GM12878 (cell line): ENCODE data around the gene LRIG2. TPM values are rescaled to one million over a fixed set of nuclear protein-coding genes. Genes with fewer than 3 reads are reported as not detected.

ENCODE experiments used
- ATAC-seq: fragments of 200-7000 bp; cut with Tn5 transposase; 3 replicates; pipeline ENCODE4 v1.9.1; 2020; ENCODE audit warnings: mild to moderate bottlenecking, moderate library complexity
- BruUV-seq: library from RNA; stranded (reverse); fragments of 400-500 nt; replicated peaks from 2 replicates; lab custom pipeline; 2021; lab: Mats Ljungman, UMichigan
- CTCF ChIA-PET: fragments of 300-600 bp; sonication (Branson Sonifier 250); formaldehyde crosslinking; extraction: SDS; loops from one replicate; lab custom pipeline; 2021; ENCODE audit warnings: inconsistent platforms; lab: Yijun Ruan, JAX
- POLR2A ChIA-PET: fragments of 350-600 bp; formaldehyde crosslinking; extraction: SDS; loops from one replicate; lab custom pipeline; 2021; ENCODE audit warnings: inconsistent platforms; lab: Charles Lee
- RAD21 ChIA-PET: fragments of 300-600 bp; sonication (Branson Sonifier 250); formaldehyde crosslinking; loops from one replicate; lab custom pipeline; 2023; ENCODE audit warnings: antibody characterized with exemption; ENCODE audit not compliant: unreplicated experiment; lab: Charles Lee
- SMC1A ChIA-PET: fragments of 300-600 bp; sonication (Branson Sonifier 250); formaldehyde crosslinking; loops from one replicate; lab custom pipeline; 2023; ENCODE audit not compliant: unreplicated experiment, uncharacterized antibody; lab: Charles Lee
- DNase-seq: peaks from one replicate; pipeline ENCODE4 v3.0.0-alpha.2; 2011; ENCODE audit warnings: low read depth, low spot score
- FAIRE-seq: peaks from 3 replicates; lab custom pipeline; 2011; peaks lifted over from hg19 to GRCh38; lab: Jason Lieb, UNC
- H2AFZ ChIP-seq: 2 replicates; pipeline ENCODE4 v1.6.0; 2011; ENCODE audit warnings: low read depth, low read length, control low read depth; ENCODE audit not compliant: control insufficient read depth
- H3K27ac ChIP-seq: 2 replicates; pipeline ENCODE4 v1.5.1; 2011; ENCODE audit warnings: control low read depth; ENCODE audit not compliant: control insufficient read depth, insufficient read depth
- H3K27me3 ChIP-seq, 2 experiments: replicated peaks in 1 of 2; 2 replicates each; pipeline versions ENCODE4 v1.6.0 to v1.6.1; 2011; ENCODE audit warnings: low read length in 1 of 2; ENCODE audit not compliant: control insufficient read depth in 2 of 2, insufficient read depth in 2 of 2
- H3K36me3 ChIP-seq, 2 experiments: 2 replicates each; pipeline ENCODE4 v1.5.1; 2011; ENCODE audit warnings: low read length in 1 of 2; ENCODE audit not compliant: control insufficient read depth in 2 of 2, insufficient read depth in 2 of 2
- H3K4me1 ChIP-seq: 2 replicates; pipeline ENCODE4 v1.6.1; 2011; ENCODE audit warnings: mild to moderate bottlenecking, low read length, moderate library complexity, mixed read lengths; ENCODE audit not compliant: control insufficient read depth, insufficient read depth
- H3K4me2 ChIP-seq: 2 replicates; pipeline ENCODE4 v1.6.0; 2011; ENCODE audit warnings: control low read depth; ENCODE audit not compliant: control insufficient read depth, insufficient read depth
- H3K4me3 ChIP-seq: fragments of 200-600 bp; sonication (generic); 2 replicates; pipeline ENCODE4 v1.5.1; 2016
- H3K79me2 ChIP-seq: 2 replicates; pipeline ENCODE4 v1.6.0; 2011; ENCODE audit warnings: low read length; ENCODE audit not compliant: control insufficient read depth, insufficient read depth
- H3K9ac ChIP-seq: 2 replicates; pipeline ENCODE4 v1.8.0; 2011; ENCODE audit warnings: low read length, control low read depth, mixed read lengths; ENCODE audit not compliant: control insufficient read depth, insufficient read depth
- H3K9me3 ChIP-seq: replicated peaks from 3 replicates; pipeline ENCODE4 v1.5.1; 2011; ENCODE audit warnings: mild to moderate bottlenecking, low read length; ENCODE audit not compliant: control insufficient read depth, insufficient read depth
- H4K20me1 ChIP-seq: 2 replicates; pipeline ENCODE4 v1.6.0; 2011; ENCODE audit not compliant: control insufficient read depth, insufficient read depth
- CHD2 ChIP-seq: IDR thresholded peaks from 2 replicates; pipeline ENCODE4 v1.6.1; 2011; ENCODE audit warnings: low read depth, low read length, improper control_type of control experiment, borderline replicate concordance
- EP300 ChIP-seq, 2 experiments: fragments of 150-350 bp in 1 of 2; IDR thresholded peaks; 2 replicates each; pipeline ENCODE4 v1.6.1; 2011 to 2012; ENCODE audit warnings: low read depth in 2 of 2, low read length in 2 of 2, borderline replicate concordance in 1 of 2, improper control_type of control experiment in 1 of 2, inconsistent platforms in 1 of 2; ENCODE audit not compliant: control insufficient read depth in 1 of 2
- EZH2 ChIP-seq: IDR thresholded peaks from 2 replicates; pipeline ENCODE4 v1.6.1; 2012; ENCODE audit warnings: low read depth, mild to moderate bottlenecking, control low read depth, inconsistent platforms, low read length, borderline replicate concordance; ENCODE audit not compliant: control insufficient read depth
- MTA3 ChIP-seq: IDR thresholded peaks from 2 replicates; pipeline ENCODE4 v1.6.1; 2012; ENCODE audit warnings: low read length, inconsistent platforms, borderline replicate concordance
- NFYA ChIP-seq: IDR thresholded peaks from 2 replicates; pipeline ENCODE4 v1.6.1; 2011; ENCODE audit warnings: low read depth, mild to moderate bottlenecking, low read length, improper control_type of control experiment, borderline replicate concordance
- RCOR1 ChIP-seq: conservative IDR thresholded peaks from 2 replicates; pipeline ENCODE4 v1.6.1; 2012; ENCODE audit warnings: low read depth, low read length, improper control_type of control experiment
- RELA ChIP-seq: fragments of 450-650 bp; IDR thresholded peaks from 2 replicates; pipeline ENCODE4 v1.8.0; 2014; ENCODE audit warnings: borderline replicate concordance; ENCODE audit not compliant: partially characterized antibody
- SMC3 ChIP-seq: IDR thresholded peaks from 2 replicates; pipeline ENCODE4 v1.6.1; 2011; ENCODE audit warnings: low read length, improper control_type of control experiment, borderline replicate concordance
- YBX1 ChIP-seq: fragments of 450-650 bp; IDR thresholded peaks from 2 replicates; pipeline ENCODE4 v1.6.1; 2016; ENCODE audit warnings: antibody characterized with exemption
- WGBS: methylation state at CpG from one replicate; pipeline ENCODE4 v1.1.6; 2016; ENCODE audit warnings: low lambda C conversion rate; ENCODE audit not compliant: insufficient replicate concordance, insufficient coverage; ENCODE audit errors: missing lambda C conversion rate; 5-methylcytosine and 5-hydroxymethylcytosine counted together
- in situ Hi-C: fragments of 300-500 bp; cut with MboI; formaldehyde crosslinking; loops from 9 replicates; pipeline ENCODE4 v1.14.3; 2018; ENCODE audit warnings: mixed read lengths
- intact Hi-C: fragments of 100-400 bp; cut with micrococcal nuclease; formaldehyde crosslinking; loops from one replicate; pipeline ENCODE4 v1.14.2; 2022; ENCODE audit not compliant: unreplicated experiment
- polyA plus RNA-seq, 11 experiments: library from polyadenylated mRNA; depleted of rRNA in 4 of 11; unstranded in 6 of 11; stranded (reverse) in 5 of 11; fragments of >200 nt; fragmentation: Nextera tagmentation in 4 of 11; fragmentation: Illumina TruSeq in 1 of 11; extraction: Ambion mirVana in 4 of 11; extraction: Trizol in 1 of 11; gene quantifications; 1 replicate in 1 of 11; 2 replicates in 10 of 11; pipeline versions ENCODE4 v1.2.1 to v1.2.3, GENCODE V29; 2011 to 2016; ENCODE audit warnings: inconsistent platforms in 2 of 11, missing spikeins in 2 of 11, low read depth in 1 of 11
- total RNA-seq, 4 experiments: library from RNA; depleted of rRNA in 3 of 4; stranded (reverse); fragments of >200 nt in 3 of 4; fragmentation: Illumina TruSeq in 1 of 4; extraction: Trizol in 1 of 4; gene quantifications; 2 replicates each; pipeline versions ENCODE4 v1.2.1 to v1.2.3, GENCODE V29; 2013 to 2021
- TF ChIP-seq, protein P1 (sequence below): fragments of 450-650 bp; IDR thresholded peaks from 2 replicates; pipeline ENCODE4 v1.6.1; 2017; ENCODE audit warnings: antibody characterized with exemption, mild to moderate bottlenecking, moderate library complexity
- TF ChIP-seq, protein P2 (sequence below): IDR thresholded peaks from 2 replicates; pipeline ENCODE4 v1.6.1; 2012; ENCODE audit warnings: low read depth, low read length, improper control_type of control experiment

LRIG2 gene
- total and polyA plus RNA-seq, 10 of the 15 experiments (the other 5 are each of a cell fraction or from before 2014, with no cell fraction given), result 0.77 to 11.8 (median 5.1) TPM

DNA sequence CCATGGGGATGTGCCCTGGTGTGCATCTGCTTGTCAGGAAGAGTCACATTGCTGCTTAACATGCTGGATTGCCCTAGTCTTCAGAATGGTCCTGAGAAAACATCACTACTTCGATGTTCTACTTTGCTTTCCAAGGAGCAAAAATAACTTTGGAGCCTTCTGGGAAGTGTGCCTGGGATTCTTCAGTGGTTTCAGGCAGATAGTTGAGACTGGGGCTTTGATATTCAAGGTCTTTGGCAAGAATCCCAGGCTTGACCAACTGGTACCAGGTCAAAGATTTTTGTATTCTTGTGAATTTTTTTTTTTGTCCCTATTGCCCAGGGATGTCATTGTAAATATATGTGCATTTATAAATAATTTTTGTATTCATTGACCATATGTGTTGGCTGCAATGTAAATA, 51.4 kb downstream of the LRIG2 start:
- SMC1A ChIA-PET, result no interaction called here
- FAIRE-seq (no peak), DNase-seq (no peak), ATAC-seq (no peak)
- Histone ChIP-seq H3K79me2 (no peaks in the 10 kb centered on the region), H2AFZ (no peak overlapping the region), H3K27me3 (no peaks in the 10 kb centered on the region), H3K36me3 (peaks cover 4 to 20% of the 10 kb centered on the region in 2 experiments; a peak in 3 of 4 replicates), H3K4me3 (no peak overlapping the region), H3K9ac (no peak overlapping the region), H4K20me1 (no peaks in the 10 kb centered on the region), H3K4me1 (no peaks in the 10 kb centered on the region), H3K9me3 (no peaks in the 10 kb centered on the region), H3K27ac (no peak overlapping the region), H3K4me2 (no peak overlapping the region)
- TF ChIP-seq SMC3 (no peak), EZH2 (no peak), RCOR1 (no peak), YBX1 (no peak), NFYA (no peak), RELA (no peak), CHD2 (no peak), MTA3 (no peak), EP300 (IDR thresholded peaks at IDR 0.05; ENCODE audit: borderline replicate concordance in 1 of 2, control insufficient read depth in 1 of 2, low read depth in 2 of 2, low read length in 2 of 2) (no peak)
- TF ChIP-seq, protein P1, sequence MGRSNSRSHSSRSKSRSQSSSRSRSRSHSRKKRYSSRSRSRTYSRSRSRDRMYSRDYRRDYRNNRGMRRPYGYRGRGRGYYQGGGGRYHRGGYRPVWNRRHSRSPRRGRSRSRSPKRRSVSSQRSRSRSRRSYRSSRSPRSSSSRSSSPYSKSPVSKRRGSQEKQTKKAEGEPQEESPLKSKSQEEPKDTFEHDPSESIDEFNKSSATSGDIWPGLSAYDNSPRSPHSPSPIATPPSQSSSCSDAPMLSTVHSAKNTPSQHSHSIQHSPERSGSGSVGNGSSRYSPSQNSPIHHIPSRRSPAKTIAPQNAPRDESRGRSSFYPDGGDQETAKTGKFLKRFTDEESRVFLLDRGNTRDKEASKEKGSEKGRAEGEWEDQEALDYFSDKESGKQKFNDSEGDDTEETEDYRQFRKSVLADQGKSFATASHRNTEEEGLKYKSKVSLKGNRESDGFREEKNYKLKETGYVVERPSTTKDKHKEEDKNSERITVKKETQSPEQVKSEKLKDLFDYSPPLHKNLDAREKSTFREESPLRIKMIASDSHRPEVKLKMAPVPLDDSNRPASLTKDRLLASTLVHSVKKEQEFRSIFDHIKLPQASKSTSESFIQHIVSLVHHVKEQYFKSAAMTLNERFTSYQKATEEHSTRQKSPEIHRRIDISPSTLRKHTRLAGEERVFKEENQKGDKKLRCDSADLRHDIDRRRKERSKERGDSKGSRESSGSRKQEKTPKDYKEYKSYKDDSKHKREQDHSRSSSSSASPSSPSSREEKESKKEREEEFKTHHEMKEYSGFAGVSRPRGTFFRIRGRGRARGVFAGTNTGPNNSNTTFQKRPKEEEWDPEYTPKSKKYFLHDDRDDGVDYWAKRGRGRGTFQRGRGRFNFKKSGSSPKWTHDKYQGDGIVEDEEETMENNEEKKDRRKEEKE, result no peak
- TF ChIP-seq, protein P2, sequence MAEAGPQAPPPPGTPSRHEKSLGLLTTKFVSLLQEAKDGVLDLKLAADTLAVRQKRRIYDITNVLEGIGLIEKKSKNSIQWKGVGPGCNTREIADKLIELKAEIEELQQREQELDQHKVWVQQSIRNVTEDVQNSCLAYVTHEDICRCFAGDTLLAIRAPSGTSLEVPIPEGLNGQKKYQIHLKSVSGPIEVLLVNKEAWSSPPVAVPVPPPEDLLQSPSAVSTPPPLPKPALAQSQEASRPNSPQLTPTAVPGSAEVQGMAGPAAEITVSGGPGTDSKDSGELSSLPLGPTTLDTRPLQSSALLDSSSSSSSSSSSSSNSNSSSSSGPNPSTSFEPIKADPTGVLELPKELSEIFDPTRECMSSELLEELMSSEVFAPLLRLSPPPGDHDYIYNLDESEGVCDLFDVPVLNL, result no peak
- 85% methylated on average over 1 of the region's 1 CpG for WGBS
- RAD21 ChIA-PET, result no interaction called here
- BruUV-seq, result TSS peak; percentile 23
- POLR2A ChIA-PET, result no interaction called here
- CTCF ChIA-PET, result interaction anchor here (2.9 kb wide), 1 partner anchor 52 kb away, joined by 10 read pairs; the partner anchor contains the start of gene LRIG2
- in situ Hi-C loops (no loop called here), intact Hi-C loops (no loop called here)
